HG02981 (cell line): ENCODE results near the gene HYDIN.

Experiments
- ATAC-seq: cut with Tn5 transposase; IDR thresholded peaks from one replicate; pipeline ENCODE4 v1.9.1; 2021; ENCODE audit warnings: mild to moderate bottlenecking, moderate library complexity; ENCODE audit not compliant: unreplicated experiment

HYDIN gene

DNA sequence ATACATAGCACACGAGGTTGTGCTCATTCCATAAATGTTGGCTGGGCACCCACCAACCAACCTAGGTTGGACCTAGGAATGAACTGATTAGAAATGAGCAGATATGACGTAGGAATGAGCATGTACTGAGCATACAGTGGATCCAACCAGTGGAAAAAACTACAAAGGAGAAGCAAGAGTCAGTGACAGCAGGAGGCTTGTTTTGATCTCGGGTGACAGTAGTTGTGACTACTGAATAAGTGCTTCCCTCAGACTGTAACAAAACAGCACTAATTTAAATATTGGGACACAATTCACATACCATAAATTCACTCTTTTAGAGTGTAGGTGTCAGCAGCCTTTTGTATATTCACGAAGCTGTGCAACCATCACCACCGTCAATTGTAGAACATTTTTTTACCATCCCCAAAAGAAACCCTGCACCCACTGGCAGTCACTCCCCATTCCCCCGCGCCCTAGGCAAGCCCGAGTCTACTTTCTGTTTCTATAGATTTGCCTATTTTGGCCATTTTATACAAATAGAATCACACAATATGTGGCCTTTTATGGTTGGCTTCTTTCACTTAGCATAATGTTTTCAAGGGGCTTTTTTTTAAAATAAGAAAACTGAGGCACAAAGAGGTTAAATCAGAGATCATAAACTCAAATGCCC is 436.5 kb downstream of the HYDIN start:
- peak; percentile 46 for ATAC-seq

GRCh38 chr16:70790815-70791214 is 439.7 kb downstream of the HYDIN start:
- no peak for ATAC-seq

- no peak for ATAC-seq
Observed at GRCh38 chr16:70789595-70790447, 440.7 kb downstream of the HYDIN start.

DNA sequence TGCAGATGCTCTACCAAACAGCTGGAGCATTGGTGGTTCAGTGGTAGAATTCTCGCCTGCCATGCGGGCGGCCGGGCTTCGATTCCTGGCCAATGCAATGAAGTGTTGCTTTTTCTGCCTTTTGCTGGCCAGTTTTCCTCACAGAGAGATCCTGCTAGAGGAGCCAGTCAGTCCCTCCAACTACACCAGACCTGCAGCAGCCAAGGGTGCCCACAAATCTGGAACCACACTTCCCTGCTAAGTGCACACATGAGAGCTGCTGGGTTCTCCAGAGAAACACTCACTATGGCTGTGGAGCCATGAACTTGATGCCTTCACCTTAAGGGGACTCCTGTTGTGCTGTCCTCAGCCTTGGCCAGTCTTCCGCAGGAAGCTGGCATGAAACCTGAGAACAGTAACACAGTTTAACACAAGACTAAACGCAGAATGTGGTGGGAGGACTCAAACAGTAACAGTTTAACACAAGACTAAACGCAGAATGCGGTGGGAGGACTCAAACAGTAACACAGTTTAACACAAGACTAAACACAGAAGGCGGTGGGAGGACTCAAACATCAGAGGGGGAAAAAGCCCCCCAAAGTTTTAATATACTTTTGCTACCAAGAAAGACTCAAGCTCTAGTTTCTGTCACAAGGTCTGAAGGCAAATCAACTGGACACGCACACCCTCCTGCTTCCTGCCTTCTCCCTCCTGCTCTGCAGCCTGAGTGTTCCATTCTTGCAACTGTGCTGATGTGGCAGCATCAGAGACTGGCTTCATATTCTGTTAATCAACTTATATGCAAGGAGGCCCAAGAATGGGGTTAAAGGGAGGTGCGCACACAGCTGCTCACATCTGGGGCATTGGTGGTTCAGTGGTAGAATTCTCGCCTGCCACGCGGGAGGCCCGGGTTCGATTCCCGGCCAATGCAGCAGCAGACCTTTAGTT is 441.6 kb downstream of the HYDIN start:
- ATAC-seq: no peak

DNA sequence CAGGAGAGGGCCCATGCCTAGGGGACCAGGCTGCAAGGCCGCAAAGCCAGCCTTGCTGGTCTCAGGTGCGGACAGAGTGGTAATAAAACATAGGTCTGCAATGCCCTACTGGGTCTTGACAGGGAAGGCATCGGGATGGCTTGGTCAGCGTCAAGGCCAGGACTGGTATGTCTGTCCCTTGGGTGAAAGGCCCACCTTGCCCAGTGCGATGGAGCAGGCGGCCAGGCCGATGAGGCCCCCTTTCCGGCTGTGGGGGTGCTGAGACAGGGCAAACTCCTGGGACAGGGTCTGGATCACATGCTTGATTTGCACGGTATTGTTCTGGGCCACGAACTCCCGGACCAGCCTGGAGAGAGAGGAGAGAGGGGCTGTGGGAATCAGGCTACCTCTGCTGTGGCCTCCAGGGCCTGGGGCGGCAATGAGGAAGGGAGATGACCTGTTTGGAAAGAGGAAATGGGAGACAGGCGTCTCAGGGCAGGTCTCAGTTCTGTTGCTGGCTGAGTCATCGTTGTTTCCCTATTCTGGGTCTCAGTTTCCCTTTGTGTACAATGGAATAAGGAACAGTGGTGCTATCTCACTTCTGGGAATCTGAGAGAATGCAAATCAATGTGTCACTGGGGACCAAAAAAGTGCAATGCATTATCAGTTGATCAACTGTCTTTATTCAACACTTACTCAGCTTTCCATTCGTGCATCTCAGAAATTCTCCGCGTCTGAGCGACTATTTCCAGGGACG is 444.3 kb downstream of the HYDIN start:
- no peak for ATAC-seq

DNA sequence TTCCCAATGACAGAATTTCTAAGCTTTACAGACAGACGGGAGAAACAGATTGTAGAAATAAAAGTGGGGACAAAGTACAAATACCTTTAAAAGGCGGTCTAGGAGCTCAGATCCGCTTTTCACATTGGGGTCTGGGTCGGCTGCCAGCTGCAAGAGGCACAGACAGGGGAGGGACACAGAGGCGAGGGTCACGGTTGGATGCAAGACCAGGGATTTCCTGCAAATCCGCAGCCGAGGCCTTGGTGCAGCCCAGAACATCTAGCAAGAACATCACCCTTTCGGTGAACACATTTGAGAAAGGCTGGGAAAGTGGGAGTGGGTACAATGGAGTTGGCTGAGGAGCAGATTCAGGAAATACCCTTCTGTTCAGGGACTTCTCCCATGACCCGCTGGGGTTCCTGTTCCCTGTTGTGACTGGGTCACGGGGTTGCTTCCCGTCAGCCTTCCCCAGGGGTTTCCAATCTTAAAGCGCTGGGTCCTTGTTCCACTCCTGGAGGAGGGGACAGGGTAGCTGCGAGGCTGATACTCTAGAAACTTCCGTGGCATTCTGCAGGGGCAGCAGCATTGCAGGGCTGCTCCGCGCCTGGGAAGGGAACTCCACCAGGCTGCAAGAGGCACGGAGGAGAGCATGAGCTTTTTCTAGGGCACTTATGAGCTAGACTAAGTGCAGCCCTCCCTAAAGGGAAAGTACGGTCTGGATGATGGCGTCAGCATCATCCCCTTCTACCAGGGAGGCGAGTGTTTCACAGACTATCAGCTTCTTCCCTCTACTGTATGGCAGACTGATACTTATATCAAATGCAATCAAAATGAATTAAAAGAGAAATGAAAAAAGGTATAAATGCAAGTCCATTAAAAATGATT is 445.6 kb downstream of the HYDIN start:
- ATAC-seq: no peak

GRCh38 chr16:70782237-70782636 is 448.3 kb downstream of the HYDIN start:
- ATAC-seq: no peak

DNA sequence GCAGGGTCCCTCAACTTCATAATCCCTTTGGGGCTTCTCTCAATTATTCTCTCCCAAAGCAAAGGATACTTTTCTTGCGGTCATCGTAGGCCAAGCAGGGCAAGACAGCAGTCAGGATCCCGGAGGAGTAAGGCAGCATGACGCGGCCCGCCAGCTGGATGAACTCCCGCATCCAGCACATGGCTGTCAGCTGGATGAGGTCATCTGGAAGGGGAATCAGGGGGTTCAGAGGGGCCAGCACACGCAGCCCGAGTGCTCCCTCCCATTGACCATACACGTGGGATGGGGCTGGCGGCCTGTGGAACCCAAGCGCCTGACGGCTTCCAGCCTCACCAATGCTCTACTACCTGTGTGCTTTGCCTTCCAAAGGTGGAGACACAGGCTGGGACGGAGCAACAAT is 448.7 kb downstream of the HYDIN start:
- no peak for ATAC-seq

DNA sequence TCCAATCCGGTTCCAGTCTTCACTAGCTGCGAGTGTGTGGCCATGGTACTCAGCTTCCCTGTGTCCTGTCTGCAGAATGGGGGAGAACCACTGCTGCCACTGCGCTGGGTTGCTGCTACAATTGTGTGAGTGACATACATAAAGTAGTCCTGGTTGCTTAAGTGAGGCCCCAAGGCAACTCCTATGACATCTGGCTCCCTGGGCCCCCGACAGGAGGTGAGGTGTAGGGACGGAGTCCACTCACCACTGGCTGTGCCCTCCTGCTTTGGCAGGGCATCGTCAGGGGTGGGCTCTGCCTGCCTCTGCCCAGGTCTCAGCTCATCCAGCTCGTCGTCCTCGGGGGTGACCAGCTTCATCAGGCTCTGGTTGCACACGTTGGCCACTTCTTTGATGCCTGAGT is 450.0 kb downstream of the HYDIN start:
- ATAC-seq: no peak

DNA sequence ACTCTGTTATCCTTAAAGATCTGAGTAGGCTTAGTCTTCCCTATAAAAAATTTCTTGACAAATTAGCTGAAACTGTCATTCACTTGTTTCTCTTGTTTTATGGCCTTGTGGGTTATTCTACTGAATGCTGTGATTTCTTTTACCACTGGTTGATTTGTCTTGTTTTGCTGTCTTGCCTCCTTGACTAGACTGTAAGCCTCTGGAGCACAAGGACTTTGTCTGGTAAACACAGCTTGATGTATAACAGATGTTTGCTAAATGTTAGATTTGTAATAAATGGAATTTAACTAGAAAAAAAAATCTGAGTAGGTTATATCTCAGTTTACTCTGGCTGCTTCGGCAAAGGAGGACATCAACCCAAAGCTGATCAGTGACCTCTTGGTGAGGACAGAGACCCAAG is 451.2 kb downstream of the HYDIN start:
- no peak for ATAC-seq

- no peak for ATAC-seq
Observed at GRCh38 chr16:70778901-70779309, 451.6 kb downstream of the HYDIN start.

GRCh38 chr16:70777973-70778406 is 452.5 kb downstream of the HYDIN start:
- no peak for ATAC-seq

- ATAC-seq: no peak
Observed at GRCh38 chr16:70777496-70777895, 453.0 kb downstream of the HYDIN start.

DNA sequence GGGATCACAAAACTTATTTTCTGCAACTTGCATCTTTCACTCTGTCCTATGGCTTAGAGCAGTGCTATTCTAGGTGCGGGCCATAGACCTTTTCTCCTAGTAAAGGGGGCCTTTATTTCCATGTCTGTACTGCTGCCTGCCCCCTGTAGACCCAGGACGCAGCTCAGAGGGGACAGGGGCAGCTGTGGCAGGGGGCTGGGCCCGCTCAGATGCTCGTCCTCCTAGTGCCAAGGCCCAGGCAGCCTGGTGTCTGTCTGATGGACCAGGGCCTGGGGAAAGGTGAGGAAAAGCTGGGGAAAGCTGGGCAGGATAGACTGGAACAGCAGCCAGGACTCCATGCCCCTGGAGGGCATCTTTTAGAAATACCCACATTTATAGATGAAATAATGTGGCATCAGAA is 455.1 kb downstream of the HYDIN start:
- ATAC-seq: no peak

GRCh38 chr16:70774261-70774660 is 456.3 kb downstream of the HYDIN start:
- no peak for ATAC-seq

DNA sequence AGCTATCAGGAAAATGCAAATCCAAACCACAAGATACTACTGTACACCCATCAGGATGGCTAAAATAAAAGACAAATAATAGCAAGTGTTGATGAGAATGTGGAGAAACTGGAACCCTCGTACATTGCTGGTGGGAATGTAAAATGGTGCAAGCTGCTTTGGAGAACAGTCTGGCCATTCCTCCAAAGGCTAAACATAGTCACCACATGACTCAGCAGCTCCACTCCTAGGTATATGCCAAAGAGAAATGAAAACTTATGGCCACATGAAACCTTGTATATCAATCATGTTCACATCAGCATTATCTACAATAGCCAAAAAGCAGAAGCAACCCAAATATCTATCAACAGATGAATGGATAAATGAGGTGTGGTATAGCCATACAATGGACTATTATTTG is 458.0 kb downstream of the HYDIN start:
- no peak for ATAC-seq

GRCh38 chr16:70770626-70771552 is 459.6 kb downstream of the HYDIN start:
- peak; percentile 57 for ATAC-seq

DNA sequence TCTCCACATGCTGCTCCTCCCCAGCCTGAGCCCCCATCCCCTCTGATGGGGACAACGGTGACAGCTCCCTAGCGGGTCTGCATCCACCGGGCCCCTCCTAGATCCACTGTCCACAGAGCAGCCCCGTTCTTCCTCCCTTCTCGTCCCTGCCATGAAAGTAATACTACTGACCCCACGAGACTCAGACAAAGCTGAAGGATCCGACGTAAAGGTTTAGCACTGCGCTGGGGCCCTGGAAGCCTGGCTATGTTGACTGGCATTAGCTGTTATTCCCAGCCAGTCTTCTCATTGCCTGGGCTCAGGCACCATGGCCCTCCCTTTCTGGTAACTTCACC is 460.3 kb downstream of the HYDIN start:
- no peak for ATAC-seq

GRCh38 chr16:70769761-70770160 is 460.8 kb downstream of the HYDIN start:
- no peak for ATAC-seq
